ENCODE results near the gene GAS2L1.

The GAS2L1 gene

GRCh38 chr22:29302681-29303465 is 3.6 kb upstream of the GAS2L1 start:
- DNase-seq (ENCODE audit: low read depth): no peak
- TF ChIP-seq CTCF (conservative IDR thresholded peaks at IDR 0.05; ENCODE audit: low read depth, low read length): no peak
- no peak overlapping the region for H3K4me3 ChIP-seq (ENCODE audit: low read length)

- no peak overlapping the region for H3K4me3 ChIP-seq (ENCODE audit: low read length)
Observed at GRCh38 chr22:29305836-29306174, 645 bp upstream of the GAS2L1 start.

GRCh38 chr22:29306835-29307595 is 565 bp downstream of the GAS2L1 start:
- no peak for DNase-seq (ENCODE audit: low read depth)
- no peak for TF ChIP-seq CTCF (conservative IDR thresholded peaks at IDR 0.05; ENCODE audit: low read depth, low read length)
- peak overlapping the region; percentile 74 for H3K4me3 ChIP-seq (ENCODE audit: low read length)

More at GRCh38 chr22:29305836-29306174, 645 bp upstream of the GAS2L1 start:
- no peak for TF ChIP-seq CTCF (conservative IDR thresholded peaks at IDR 0.05; ENCODE audit: low read depth, low read length)
- DNase-seq (ENCODE audit: low read depth): no peak

- no peak for DNase-seq (ENCODE audit: low read depth)
- no peak for TF ChIP-seq CTCF (conservative IDR thresholded peaks at IDR 0.05; ENCODE audit: low read depth, low read length)
- peak overlapping the region; percentile 74 for H3K4me3 ChIP-seq (ENCODE audit: low read length)
Observed at GRCh38 chr22:29307596-29308147, 1.2 kb downstream of the GAS2L1 start.

- no peak overlapping the region for H3K4me3 ChIP-seq (ENCODE audit: low read length)
Observed at GRCh38 chr22:29308148-29308790, 1.8 kb downstream of the GAS2L1 start.

GRCh38 chr22:29308791-29309262 is 2.4 kb downstream of the GAS2L1 start:
- H3K4me3 ChIP-seq (ENCODE audit: low read length): no peak overlapping the region
- no peak for DNase-seq (ENCODE audit: low read depth)

More at GRCh38 chr22:29308148-29308790, 1.8 kb downstream of the GAS2L1 start:
- no peak for TF ChIP-seq CTCF (conservative IDR thresholded peaks at IDR 0.05; ENCODE audit: low read depth, low read length)
- no peak for DNase-seq (ENCODE audit: low read depth)

More at GRCh38 chr22:29308791-29309262, 2.4 kb downstream of the GAS2L1 start:
- no peak for TF ChIP-seq CTCF (conservative IDR thresholded peaks at IDR 0.05; ENCODE audit: low read depth, low read length)
